ENCODE data around the gene FSTL4. TPM values are rescaled to one million over a fixed set of nuclear protein-coding genes. Genes with fewer than 3 reads are reported as not detected.

FSTL4 gene
- polyA plus RNA-seq, 1 donor from 2014 or later = 0.57 TPM

GRCh38 chr5:133459474-133460160 is 152.7 kb downstream of the FSTL4 start:
- no peak overlapping the region for H3K27ac ChIP-seq (ENCODE audit: low read length)
- no peaks in the 10 kb centered on the region for H4K20me1 ChIP-seq (ENCODE audit: insufficient read depth)
- H3K79me2 ChIP-seq (replicated peaks; ENCODE audit: insufficient read depth, low read length) = no peaks in the 10 kb centered on the region
- H3K9ac ChIP-seq (ENCODE audit: low read length) = no peak overlapping the region
- H3F3A ChIP-seq (ENCODE audit: insufficient read depth, low read length, poor library complexity, severe bottlenecking) = no peaks in the 10 kb centered on the region
- no peaks in the 10 kb centered on the region for H3K9me2 ChIP-seq (ENCODE audit: insufficient read depth, low read length)
- no peak overlapping the region for H2AFZ ChIP-seq (ENCODE audit: low read depth, low read length)
- H3K36me3 ChIP-seq (ENCODE audit: insufficient read depth, low read length) = no peaks in the 10 kb centered on the region
- no peak overlapping the region for H3K4me2 ChIP-seq (ENCODE audit: low read length)
- H3K27me3 ChIP-seq (ENCODE audit: insufficient read depth, low read depth, low read length) = no peaks in the 10 kb centered on the region
- no peak overlapping the region for H3K4me3 ChIP-seq (ENCODE audit: low read length)
- H3K9me3 ChIP-seq (ENCODE audit: low read length) = no peaks in the 10 kb centered on the region
- TF ChIP-seq EP300 (conservative IDR thresholded peaks at IDR 0.05; ENCODE audit: poor library complexity, severe bottlenecking) (no peak), CTCF (IDR thresholded peaks at IDR 0.05; ENCODE audit: poor library complexity, severe bottlenecking) (no peak), SMC3 (conservative IDR thresholded peaks at IDR 0.05; ENCODE audit: poor library complexity) (no peak), TAF1 (IDR thresholded peaks at IDR 0.05; ENCODE audit: low read depth) (no peak), MXI1 (conservative IDR thresholded peaks at IDR 0.05; ENCODE audit: poor library complexity, severe bottlenecking) (no peak), EZH2 (IDR thresholded peaks at IDR 0.05; ENCODE audit: borderline replicate concordance, insufficient read depth, low read length, poor library complexity, severe bottlenecking) (no peak), REST (IDR thresholded peaks at IDR 0.05; ENCODE audit: borderline replicate concordance) (no peak), RAD21 (conservative IDR thresholded peaks at IDR 0.05) (no peak), POLR2AphosphoS5 (IDR thresholded peaks at IDR 0.05) (no peak)

GRCh38 chr5:133458435-133458834 is 153.9 kb downstream of the FSTL4 start:
- Histone ChIP-seq H3K9ac (ENCODE audit: low read length) (no peak overlapping the region), H3K36me3 (ENCODE audit: insufficient read depth, low read length) (no peaks in the 10 kb centered on the region), H3K79me2 (replicated peaks; ENCODE audit: insufficient read depth, low read length) (no peaks in the 10 kb centered on the region), H3F3A (ENCODE audit: insufficient read depth, low read length, poor library complexity, severe bottlenecking) (no peaks in the 10 kb centered on the region), H3K27me3 (ENCODE audit: insufficient read depth, low read depth, low read length) (no peaks in the 10 kb centered on the region), H3K27ac (ENCODE audit: low read length) (no peak overlapping the region), H3K9me2 (ENCODE audit: insufficient read depth, low read length) (no peaks in the 10 kb centered on the region), H3K4me2 (ENCODE audit: low read length) (no peak overlapping the region), H3K9me3 (ENCODE audit: low read length) (no peaks in the 10 kb centered on the region), H2AFZ (ENCODE audit: low read depth, low read length) (no peak overlapping the region), H4K20me1 (ENCODE audit: insufficient read depth) (no peaks in the 10 kb centered on the region), H3K4me3 (ENCODE audit: low read length) (no peak overlapping the region)
- no peak for TF ChIP-seq TAF1 (IDR thresholded peaks at IDR 0.05; ENCODE audit: low read depth)
- TF ChIP-seq EP300 (conservative IDR thresholded peaks at IDR 0.05; ENCODE audit: poor library complexity, severe bottlenecking) = no peak
- no peak for TF ChIP-seq EZH2 (IDR thresholded peaks at IDR 0.05; ENCODE audit: borderline replicate concordance, insufficient read depth, low read length, poor library complexity, severe bottlenecking)
- no peak for TF ChIP-seq RAD21 (conservative IDR thresholded peaks at IDR 0.05)
- no peak for TF ChIP-seq CTCF (IDR thresholded peaks at IDR 0.05; ENCODE audit: poor library complexity, severe bottlenecking)
- TF ChIP-seq REST (IDR thresholded peaks at IDR 0.05; ENCODE audit: borderline replicate concordance) = no peak
- no peak for TF ChIP-seq SMC3 (conservative IDR thresholded peaks at IDR 0.05; ENCODE audit: poor library complexity)
- no peak for TF ChIP-seq MXI1 (conservative IDR thresholded peaks at IDR 0.05; ENCODE audit: poor library complexity, severe bottlenecking)
- no peak for TF ChIP-seq POLR2AphosphoS5 (IDR thresholded peaks at IDR 0.05)

All from neural cell (in vitro differentiated cells).